Measurements from ENCODE around the gene ARTN. TPM values are rescaled to one million over a fixed set of nuclear protein-coding genes. Genes with fewer than 3 reads are reported as not detected.

The ARTN gene
- total RNA-seq, 1 experiment from 2014 or later, result 10.6 TPM

DNA sequence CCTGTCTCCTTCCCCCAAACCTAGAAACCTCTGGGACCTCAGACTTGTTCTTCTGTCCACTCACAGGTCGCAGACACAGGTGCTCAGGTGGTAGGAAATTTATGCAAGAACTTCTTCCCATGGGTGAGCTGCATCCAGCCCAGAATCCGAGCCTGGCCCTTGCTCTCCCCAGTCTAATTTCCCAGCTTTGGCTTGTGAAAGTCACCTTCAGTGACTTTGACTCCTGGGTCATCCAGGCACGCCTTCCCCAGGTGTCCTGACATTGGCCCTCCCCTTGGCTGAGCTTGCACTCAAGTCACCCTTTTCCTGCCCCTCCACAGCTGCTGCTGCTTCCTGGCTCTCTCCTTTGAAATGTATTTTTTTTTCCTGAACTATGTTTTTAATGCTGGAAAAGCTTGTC, 19.8 kb downstream of the ARTN start:
- H3K9me3 ChIP-seq (ENCODE audit: control insufficient read depth, low read depth, low read length), result no peaks in the 10 kb centered on the region
- H4K20me1 ChIP-seq (ENCODE audit: control insufficient read depth, insufficient read depth, insufficient read length), result no peaks in the 10 kb centered on the region
- no peak overlapping the region for H2AFZ ChIP-seq (ENCODE audit: low read length)
- no peaks in the 10 kb centered on the region for H3K79me1 ChIP-seq (ENCODE audit: insufficient read depth, low read depth, low read length, poor library complexity, severe bottlenecking)
- no peak overlapping the region for H3K18ac ChIP-seq (ENCODE audit: insufficient read length, low read depth, low read length)
- H2BK120ac ChIP-seq (ENCODE audit: low read depth, low read length, poor library complexity, severe bottlenecking), result no peak overlapping the region
- no peaks in the 10 kb centered on the region for H3K23me2 ChIP-seq (ENCODE audit: insufficient read length, low read depth, low read length, poor library complexity, severe bottlenecking)
- no peak overlapping the region for H2BK15ac ChIP-seq (ENCODE audit: low read depth, low read length)
- no peaks in the 10 kb centered on the region for H3K4me1 ChIP-seq (ENCODE audit: insufficient read depth, low read length)
- H4K91ac ChIP-seq (ENCODE audit: insufficient read length, low read depth, low read length), result no peak overlapping the region
- no peak overlapping the region for H3T11ph ChIP-seq (ENCODE audit: low read length)
- H2AK5ac ChIP-seq (ENCODE audit: insufficient read length, low read length), result no peak overlapping the region
- no peak overlapping the region for H2BK5ac ChIP-seq (ENCODE audit: insufficient read length, low read length)
- H3K27ac ChIP-seq (ENCODE audit: insufficient read length, low read depth, low read length), result no peak overlapping the region
- H3K4me3 Mint-ChIP-seq, result no peak overlapping the region
- H3K4me2 ChIP-seq (ENCODE audit: insufficient read depth, insufficient read length, low read length), result no peak overlapping the region
- no peak overlapping the region for H3K56ac ChIP-seq (ENCODE audit: insufficient read length, low read depth, low read length)
- H3K27me3 ChIP-seq (ENCODE audit: insufficient read depth, low read length), result no peaks in the 10 kb centered on the region
- H3K36me3 Mint-ChIP-seq (ENCODE audit: insufficient read depth in 1 of 3, low read depth in 3 of 3), result peaks cover 0 to 23% (median 18%) of the 10 kb centered on the region in 3 experiments; a peak in 5 of 7 replicates
- no peak overlapping the region for H2BK20ac ChIP-seq (ENCODE audit: low read depth, low read length, poor library complexity, severe bottlenecking)
- H3K79me2 ChIP-seq (ENCODE audit: insufficient read depth, low read length), result no peaks in the 10 kb centered on the region
- TF ChIP-seq, protein P1, sequence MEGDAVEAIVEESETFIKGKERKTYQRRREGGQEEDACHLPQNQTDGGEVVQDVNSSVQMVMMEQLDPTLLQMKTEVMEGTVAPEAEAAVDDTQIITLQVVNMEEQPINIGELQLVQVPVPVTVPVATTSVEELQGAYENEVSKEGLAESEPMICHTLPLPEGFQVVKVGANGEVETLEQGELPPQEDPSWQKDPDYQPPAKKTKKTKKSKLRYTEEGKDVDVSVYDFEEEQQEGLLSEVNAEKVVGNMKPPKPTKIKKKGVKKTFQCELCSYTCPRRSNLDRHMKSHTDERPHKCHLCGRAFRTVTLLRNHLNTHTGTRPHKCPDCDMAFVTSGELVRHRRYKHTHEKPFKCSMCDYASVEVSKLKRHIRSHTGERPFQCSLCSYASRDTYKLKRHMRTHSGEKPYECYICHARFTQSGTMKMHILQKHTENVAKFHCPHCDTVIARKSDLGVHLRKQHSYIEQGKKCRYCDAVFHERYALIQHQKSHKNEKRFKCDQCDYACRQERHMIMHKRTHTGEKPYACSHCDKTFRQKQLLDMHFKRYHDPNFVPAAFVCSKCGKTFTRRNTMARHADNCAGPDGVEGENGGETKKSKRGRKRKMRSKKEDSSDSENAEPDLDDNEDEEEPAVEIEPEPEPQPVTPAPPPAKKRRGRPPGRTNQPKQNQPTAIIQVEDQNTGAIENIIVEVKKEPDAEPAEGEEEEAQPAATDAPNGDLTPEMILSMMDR (conservative IDR thresholded peaks at IDR 0.05), result no peak
- no peak overlapping the region for H3K4ac ChIP-seq (ENCODE audit: low read depth, low read length)
- H4K8ac ChIP-seq (replicated peaks; ENCODE audit: insufficient read length, low read depth, low read length), result no peak overlapping the region
- no peak overlapping the region for H2BK12ac ChIP-seq (ENCODE audit: insufficient read length, low read depth, low read length)
- no peaks in the 10 kb centered on the region for H3K27me3 Mint-ChIP-seq (ENCODE audit: low read depth)
- H3K9ac ChIP-seq (ENCODE audit: extremely low read depth, insufficient read length, low read length), result no peak overlapping the region
- peak overlapping the region in 2 of 3 experiments; percentile 21 to 60; a peak in 2 of 7 replicates for H3K27ac Mint-ChIP-seq
- H3K23ac ChIP-seq (ENCODE audit: insufficient read length, low read depth, low read length), result no peak overlapping the region
- no peak overlapping the region for H3K14ac ChIP-seq (ENCODE audit: insufficient read depth, low read length)
- peaks cover 6 to 10% of the 10 kb centered on the region in 2 experiments for H3K4me1 Mint-ChIP-seq
- no CpG with 5 or more reads among the region's 3 CpGs for WGBS (ENCODE audit: extremely low coverage, insufficient read length, low lambda C conversion rate)
- DNase-seq, result no peak
- H4K5ac ChIP-seq (ENCODE audit: insufficient read length, low read depth, low read length), result no peak overlapping the region
- no peaks in the 10 kb centered on the region for H3K9me3 Mint-ChIP-seq
